Breast epithelium (tissue), 4 donors: Measurements from ENCODE around the gene PIP4K2C. TPM values are rescaled to one million over a fixed set of nuclear protein-coding genes. Genes with fewer than 3 reads are reported as not detected.

Source experiments
- DNase-seq, 2 donors: peaks; one replicate each; pipeline ENCODE4 v3.0.0-alpha.2; 2019; ENCODE audit warnings: low spot score in 2 of 2
- H3K27ac ChIP-seq, 2 donors: fragments of 200-600 bp; sonication (generic) in 1 of 2; one replicate each; pipeline ENCODE4 v1.5.1; 2016 to 2019; ENCODE audit warnings: mild to moderate bottlenecking in 1 of 2
- H3K27me3 ChIP-seq, 2 donors: fragments of 200-600 bp; sonication (generic) in 1 of 2; one replicate each; pipeline versions ENCODE4 v1.5.1 to v1.6.0; 2017 to 2019; ENCODE audit warnings: control low read depth in 1 of 2, mild to moderate bottlenecking in 1 of 2
- H3K36me3 ChIP-seq: fragments of 200-600 bp; one replicate; pipeline ENCODE4 v1.5.1; 2019
- H3K4me1 ChIP-seq, 2 donors: fragments of 200-600 bp; sonication (generic); one replicate each; pipeline ENCODE4 v1.5.1; 2016 to 2019; ENCODE audit warnings: control low read depth in 1 of 2
- H3K4me3 ChIP-seq, 3 donors: fragments of 200-600 bp; sonication (generic); 1 replicate in 2 of 3; 2 replicates in 1 of 3; pipeline ENCODE4 v1.5.1; 2016 to 2019; ENCODE audit warnings: mild to moderate bottlenecking in 3 of 3, moderate library complexity in 2 of 3
- H3K9me3 ChIP-seq, 2 donors: fragments of 200-600 bp; sonication (generic) in 1 of 2; one replicate each; pipeline ENCODE4 v1.5.1; 2016 to 2019; ENCODE audit warnings: control low read depth in 1 of 2
- CTCF ChIP-seq, 3 donors: fragments of 450-650 bp; IDR thresholded peaks; one replicate each; pipeline ENCODE4 v1.5.1; 2016 to 2017; ENCODE audit warnings: antibody characterized with exemption in 3 of 3, mild to moderate bottlenecking in 3 of 3, moderate library complexity in 3 of 3
- POLR2A ChIP-seq: fragments of 450-650 bp; IDR thresholded peaks from one replicate; pipeline ENCODE4 v1.6.1; 2016; ENCODE audit warnings: antibody characterized with exemption, mild to moderate bottlenecking, moderate library complexity
- POLR2AphosphoS5 ChIP-seq, 3 donors: sonication (generic); formaldehyde crosslinking; IDR thresholded peaks; one replicate each; pipeline ENCODE4 v1.6.1; 2017; ENCODE audit warnings: antibody characterized with exemption in 3 of 3
- intact Hi-C: fragments of 100-400 bp; cut with DNase I; formaldehyde crosslinking; loops from one replicate; pipeline ENCODE4 v1.15.1; 2023; ENCODE audit warnings: low total_unique reads
- total RNA-seq, 3 donors: library from RNA; depleted of rRNA; stranded (reverse); fragments of >200 nt; gene quantifications; one replicate each; pipeline ENCODE4 v1.1.0, GENCODE V29; 2016

PIP4K2C gene
- total RNA-seq, 3 donors from 2014 or later, result 13.8 to 26.9 (median 24.6) TPM

GRCh38 chr12:57622293-57623245 is 31.6 kb downstream of the PIP4K2C start:
- H3K4me1 ChIP-seq, result peaks cover 0 to 11% of the 10 kb centered on the region in 2 donors
- no peaks in the 10 kb centered on the region for H3K36me3 ChIP-seq
- TF ChIP-seq POLR2AphosphoS5 (IDR thresholded peaks at IDR 0.05), result no peak
- TF ChIP-seq CTCF (IDR thresholded peaks at IDR 0.05), result no peak
- TF ChIP-seq POLR2A, result no peak
- H3K27me3 ChIP-seq, result peaks cover 0 to 31% of the 10 kb centered on the region in 2 donors
- no peaks in the 10 kb centered on the region for H3K9me3 ChIP-seq
- intact Hi-C loops, result no loop called here
- no peak overlapping the region for H3K27ac ChIP-seq
- DNase-seq, result no peak
- no peak overlapping the region for H3K4me3 ChIP-seq

DNA sequence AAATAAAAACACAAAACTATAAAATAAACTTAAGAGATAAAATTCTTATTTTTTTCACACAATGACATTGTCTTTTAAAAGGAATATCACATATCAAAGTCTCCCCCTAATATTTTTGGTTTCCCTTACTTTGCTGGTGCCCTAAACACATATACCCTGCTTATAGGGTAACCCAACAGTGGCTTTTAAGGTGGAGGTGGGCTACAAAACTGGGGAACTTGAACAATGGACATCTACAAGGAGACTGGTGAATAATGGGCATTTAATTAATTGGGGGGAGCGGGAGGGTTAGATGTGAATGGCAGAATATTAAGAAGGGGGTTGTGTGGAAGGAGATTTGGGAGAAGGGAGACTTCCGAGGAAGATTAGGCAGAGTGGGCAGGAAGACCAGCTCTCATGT is 32.4 kb downstream of the PIP4K2C start:
- H3K27me3 ChIP-seq, result peaks cover 0 to 31% of the 10 kb centered on the region in 2 donors
- H3K9me3 ChIP-seq, result no peaks in the 10 kb centered on the region
- intact Hi-C loops, result no loop called here
- H3K36me3 ChIP-seq, result no peaks in the 10 kb centered on the region
- no peak overlapping the region for H3K27ac ChIP-seq
- no peak for TF ChIP-seq POLR2A
- TF ChIP-seq POLR2AphosphoS5 (IDR thresholded peaks at IDR 0.05), result no peak
- TF ChIP-seq CTCF (IDR thresholded peaks at IDR 0.05), result no peak
- peaks cover 0 to 11% of the 10 kb centered on the region in 2 donors for H3K4me1 ChIP-seq
- H3K4me3 ChIP-seq, result no peak overlapping the region
- no peak for DNase-seq

- Histone ChIP-seq H3K36me3 (no peaks in the 10 kb centered on the region), H3K9me3 (no peaks in the 10 kb centered on the region), H3K27me3 (peaks cover 0 to 31% of the 10 kb centered on the region in 2 donors), H3K27ac (no peak overlapping the region), H3K4me1 (peaks cover 0 to 11% of the 10 kb centered on the region in 2 donors), H3K4me3 (no peak overlapping the region)
- TF ChIP-seq POLR2A (no peak), CTCF (IDR thresholded peaks at IDR 0.05) (no peak), POLR2AphosphoS5 (IDR thresholded peaks at IDR 0.05) (no peak)
- DNase-seq, result no peak
- intact Hi-C loops, result no loop called here
Measured at GRCh38 chr12:57623811-57624390, 32.9 kb downstream of the PIP4K2C start.

GRCh38 chr12:57624441-57625220 is 33.6 kb downstream of the PIP4K2C start:
- H3K4me1 ChIP-seq, result peaks cover 0 to 11% of the 10 kb centered on the region in 2 donors
- intact Hi-C loops, result no loop called here
- H3K9me3 ChIP-seq, result no peaks in the 10 kb centered on the region
- H3K36me3 ChIP-seq, result no peaks in the 10 kb centered on the region
- TF ChIP-seq CTCF (IDR thresholded peaks at IDR 0.05) (no peak), POLR2AphosphoS5 (IDR thresholded peaks at IDR 0.05) (no peak), POLR2A (no peak)
- H3K27ac ChIP-seq, result no peak overlapping the region
- H3K27me3 ChIP-seq, result peaks cover 0 to 31% of the 10 kb centered on the region in 2 donors
- no peak for DNase-seq
- no peak overlapping the region for H3K4me3 ChIP-seq
